HFFc6 (cell line): Measurements from ENCODE around the gene RBPJL. TPM values are rescaled to one million over a fixed set of nuclear protein-coding genes. Genes with fewer than 3 reads are reported as not detected.
A peak's percentile ranks its signal among the peaks of the same experiment; 100 is the strongest.

Experiments
- DNase-seq: peaks from one replicate; pipeline ENCODE4 v3.0.0-alpha.2; 2018
- H3K27ac Mint-ChIP-seq: 2 replicates; pipeline ENCODE4 v1.8.0; 2020; ENCODE audit warnings: mild to moderate bottlenecking, mixed read lengths
- H3K27me3 Mint-ChIP-seq: 2 replicates; pipeline ENCODE4 v1.8.0; 2021; ENCODE audit warnings: mild to moderate bottlenecking, moderate library complexity, mixed read lengths; ENCODE audit not compliant: insufficient read depth
- H3K36me3 Mint-ChIP-seq: 2 replicates; pipeline ENCODE4 v1.8.0; 2021; ENCODE audit warnings: low read depth, mixed read lengths
- H3K4me1 Mint-ChIP-seq: 2 replicates; pipeline ENCODE4 v1.8.0; 2020; ENCODE audit warnings: low read depth, mixed read lengths
- H3K4me3 Mint-ChIP-seq: 2 replicates; pipeline ENCODE4 v1.8.0; 2020; ENCODE audit warnings: mild to moderate bottlenecking, moderate library complexity, mixed read lengths
- H3K9me3 Mint-ChIP-seq: 2 replicates; pipeline ENCODE4 v1.8.0; 2020; ENCODE audit warnings: mild to moderate bottlenecking, mixed read lengths
- CTCF ChIP-seq: fragments of 200-600 bp; sonication (generic); IDR thresholded peaks from 2 replicates; pipeline ENCODE4 v1.5.0; 2021; ENCODE audit warnings: antibody characterized with exemption, mild to moderate bottlenecking
- total RNA-seq, 6 experiments: library from RNA; stranded (reverse); fragmentation: NEBNext Ultra II Directional; extraction: Animal tissue kit (Norgen Biotek cat#: 25700); gene quantifications; 2 replicates in 1 of 6; 3 replicates in 5 of 6; pipeline ENCODE4 v1.2.3, GENCODE V29; 2021

Gene RBPJL
- total RNA-seq, 6 experiments from 2014 or later, result not detected

GRCh38 chr20:45354423-45355208 is 48.0 kb downstream of the RBPJL start:
- DNase-seq, result no peak
- H3K4me3 Mint-ChIP-seq, result peak overlapping the region; percentile 62
- H3K4me1 Mint-ChIP-seq, result peaks cover 53% of the 10 kb centered on the region
- no peak for TF ChIP-seq CTCF
- H3K9me3 Mint-ChIP-seq, result no peaks in the 10 kb centered on the region
- H3K27me3 Mint-ChIP-seq, result no peaks in the 10 kb centered on the region
- H3K27ac Mint-ChIP-seq, result peak overlapping the region; percentile 70
- no peaks in the 10 kb centered on the region for H3K36me3 Mint-ChIP-seq

- H3K36me3 Mint-ChIP-seq, result no peaks in the 10 kb centered on the region
- peaks cover 61% of the 10 kb centered on the region for H3K4me1 Mint-ChIP-seq
- H3K4me3 Mint-ChIP-seq, result peak overlapping the region; percentile 62
- H3K9me3 Mint-ChIP-seq, result no peaks in the 10 kb centered on the region
- H3K27me3 Mint-ChIP-seq, result no peaks in the 10 kb centered on the region
- peak overlapping the region; percentile 70 for H3K27ac Mint-ChIP-seq
- DNase-seq, result peak; percentile 72
- TF ChIP-seq CTCF, result no peak
These were observed 48.8 kb downstream of the RBPJL start for GRCh38 chr20:45355209-45356084.

GRCh38 chr20:45358282-45359068 is 51.8 kb downstream of the RBPJL start:
- Mint-ChIP-seq H3K27ac (peak overlapping the region; percentile 85), H3K4me3 (peak overlapping the region; percentile 54), H3K9me3 (no peaks in the 10 kb centered on the region), H3K4me1 (peaks cover 73% of the 10 kb centered on the region), H3K36me3 (no peaks in the 10 kb centered on the region), H3K27me3 (peaks cover 3% of the 10 kb centered on the region; the same call in 1 of the 2 replicates)
- no peak for TF ChIP-seq CTCF
- DNase-seq, result peak; percentile 62

GRCh38 chr20:45359069-45359405 is 52.4 kb downstream of the RBPJL start:
- peak overlapping the region; percentile 54; the same call in 1 of the 2 replicates for H3K4me3 Mint-ChIP-seq
- no peaks in the 10 kb centered on the region for H3K9me3 Mint-ChIP-seq
- H3K36me3 Mint-ChIP-seq, result no peaks in the 10 kb centered on the region
- TF ChIP-seq CTCF, result no peak
- H3K4me1 Mint-ChIP-seq, result peaks cover 75% of the 10 kb centered on the region
- H3K27ac Mint-ChIP-seq, result peak overlapping the region; percentile 85
- no peak for DNase-seq
- peaks cover 5% of the 10 kb centered on the region; the same call in 1 of the 2 replicates for H3K27me3 Mint-ChIP-seq

- Mint-ChIP-seq H3K9me3 (no peaks in the 10 kb centered on the region), H3K4me3 (no peak overlapping the region), H3K4me1 (peaks cover 71% of the 10 kb centered on the region), H3K36me3 (no peaks in the 10 kb centered on the region), H3K27me3 (peaks cover 5% of the 10 kb centered on the region; the same call in 1 of the 2 replicates), H3K27ac (peak overlapping the region; percentile 85)
- TF ChIP-seq CTCF, result no peak
- no peak for DNase-seq
These were observed 52.9 kb downstream of the RBPJL start for GRCh38 chr20:45359406-45360148.
